B cell (primary cell): ENCODE results near the gene PEX16. TPM values are rescaled to one million over a fixed set of nuclear protein-coding genes. Genes with fewer than 3 reads are reported as not detected.
A peak's percentile ranks its signal among the peaks of the same experiment; 100 is the strongest.

Source experiments
- ATAC-seq: fragments of 200-7000 bp; cut with Tn5 transposase; one replicate; pipeline ENCODE4 v1.10.0; 2021; ENCODE audit warnings: low read depth, mild to moderate bottlenecking, moderate number of reproducible peaks, moderate library complexity
- CTCF ChIA-PET: fragments of 350-600 bp; sonication (Branson Sonifier 250); formaldehyde crosslinking; loops from one replicate; lab custom pipeline; 2021; ENCODE audit warnings: antibody characterized with exemption, inconsistent platforms; lab: Charles Lee
- POLR2A ChIA-PET: fragments of 350-600 bp; sonication (Branson Sonifier 250); formaldehyde crosslinking; loops from one replicate; lab custom pipeline; 2021; ENCODE audit warnings: antibody characterized with exemption; lab: Charles Lee
- DNase-seq: peaks from one replicate; pipeline ENCODE4 v3.0.0; 2013
- H2AFZ ChIP-seq: 2 replicates; pipeline ENCODE4 v1.6.1; 2012; ENCODE audit warnings: mild to moderate bottlenecking, low read depth, low read length; ENCODE audit not compliant: insufficient read depth, poor library complexity, severe bottlenecking
- H3K27ac ChIP-seq, 2 donors: 1 replicate in 1 of 2; 2 replicates in 1 of 2; pipeline ENCODE4 v1.5.1; 2012 to 2013; ENCODE audit warnings: low read length in 2 of 2, mild to moderate bottlenecking in 2 of 2, moderate library complexity in 1 of 2
- H3K27me3 ChIP-seq, 4 experiments: fragments of 200-600 bp in 1 of 4; sonication (generic) in 1 of 4; replicated peaks in 1 of 4; 1 replicate in 2 of 4; 2 replicates in 2 of 4; pipeline versions ENCODE4 v1.6.1 to v1.7.0; 2013 to 2016; ENCODE audit warnings: low read length in 3 of 4, mild to moderate bottlenecking in 2 of 4, mixed read lengths in 1 of 4, moderate library complexity in 1 of 4; ENCODE audit not compliant: insufficient read depth in 4 of 4, control insufficient read depth in 3 of 4; ENCODE audit errors: control extremely low read depth in 1 of 4
- H3K36me3 ChIP-seq, 2 experiments: replicated peaks in 1 of 2; 1 replicate in 1 of 2; 2 replicates in 1 of 2; pipeline versions ENCODE4 v1.6.1 to v1.7.1; 2013; ENCODE audit warnings: low read length in 1 of 2; ENCODE audit not compliant: insufficient read depth in 2 of 2, control insufficient read depth in 1 of 2; ENCODE audit errors: control extremely low read depth in 1 of 2, extremely low read depth in 1 of 2
- H3K4me1 ChIP-seq, 2 donors: fragments of 200-600 bp in 1 of 2; sonication (generic) in 1 of 2; 1 replicate in 1 of 2; 2 replicates in 1 of 2; pipeline versions ENCODE4 v1.5.1 to v1.6.1; 2013 to 2017; ENCODE audit warnings: low read length in 2 of 2; ENCODE audit not compliant: control insufficient read depth in 2 of 2, insufficient read depth in 2 of 2
- H3K4me2 ChIP-seq: replicated peaks from 2 replicates; pipeline ENCODE3; 2012; ENCODE audit warnings: mild to moderate bottlenecking, low read depth, low read length; ENCODE audit not compliant: poor library complexity, severe bottlenecking
- H3K4me3 ChIP-seq, 5 experiments: fragments of 200-600 bp in 1 of 5; sonication (generic) in 1 of 5; 1 replicate in 3 of 5; 2 replicates in 2 of 5; pipeline versions ENCODE4 v1.5.1 to v1.7.0; 2011 to 2016; ENCODE audit warnings: low read length in 4 of 5, mild to moderate bottlenecking in 4 of 5, low read depth in 2 of 5, control low read depth in 1 of 5, moderate library complexity in 1 of 5; ENCODE audit not compliant: insufficient read depth in 1 of 5; ENCODE audit errors: control extremely low read depth in 1 of 5, extremely low read depth in 1 of 5
- H3K79me2 ChIP-seq: fragments of 200-600 bp; sonication (generic); one replicate; pipeline ENCODE4 v1.6.0; 2016; ENCODE audit warnings: low read length; ENCODE audit not compliant: control insufficient read depth, insufficient read depth
- H3K9ac ChIP-seq: fragments of 200-600 bp; sonication (generic); 2 replicates; pipeline ENCODE4 v1.6.1; 2017; ENCODE audit warnings: mild to moderate bottlenecking, low read length, moderate library complexity
- H3K9me3 ChIP-seq, 3 donors: one replicate each; pipeline versions ENCODE4 v1.6.1 to v1.7.1; 2013; ENCODE audit warnings: low read length in 2 of 3; ENCODE audit not compliant: control insufficient read depth in 2 of 3, insufficient read depth in 1 of 3; ENCODE audit errors: control extremely low read depth in 1 of 3
- H4K20me1 ChIP-seq: 2 replicates; pipeline ENCODE4 v1.6.0; 2012; ENCODE audit warnings: mild to moderate bottlenecking, low read length; ENCODE audit not compliant: insufficient read depth, control insufficient read depth, poor library complexity, severe bottlenecking
- H3K27ac Mint-ChIP-seq: one replicate; pipeline ENCODE4 v1.8.0; 2021; ENCODE audit warnings: mixed read lengths
- H3K27me3 Mint-ChIP-seq: one replicate; pipeline ENCODE4 v1.8.0; 2021; ENCODE audit warnings: mixed read lengths
- H3K4me1 Mint-ChIP-seq: one replicate; pipeline ENCODE4 v1.8.0; 2021; ENCODE audit warnings: mixed read lengths
- H3K4me3 Mint-ChIP-seq: one replicate; pipeline ENCODE4 v1.8.0; 2021; ENCODE audit warnings: mixed read lengths
- H3K9me3 Mint-ChIP-seq: one replicate; pipeline ENCODE4 v1.8.0; 2022; ENCODE audit warnings: mixed read lengths; ENCODE audit not compliant: insufficient read depth
- CTCF ChIP-seq: fragments of 200-600 bp; IDR thresholded peaks from one replicate; pipeline ENCODE4 v1.8.0; 2022; ENCODE audit warnings: antibody characterized with exemption, mild to moderate bottlenecking
- EZH2 ChIP-seq: IDR thresholded peaks from 2 replicates; pipeline ENCODE4 v1.6.1; 2012; ENCODE audit warnings: borderline replicate concordance, low read depth, mild to moderate bottlenecking, moderate library complexity, low read length; ENCODE audit not compliant: insufficient read depth, poor library complexity, severe bottlenecking
- WGBS: methylation state at CpG from one replicate; pipeline ENCODE4 v1.1.5; 2013; ENCODE audit warnings: missing lambda C conversion rate; ENCODE audit not compliant: insufficient coverage; 5-methylcytosine and 5-hydroxymethylcytosine counted together
- intact Hi-C: fragments of 100-400 bp; cut with micrococcal nuclease; formaldehyde crosslinking; loops from one replicate; pipeline ENCODE4 v1.10.0; 2022
- polyA plus RNA-seq: library from polyadenylated mRNA; depleted of rRNA; stranded (reverse); fragments of >200 nt; gene quantifications from 2 replicates; pipeline ENCODE4 v1.2.3, GENCODE V29; 2012
- total RNA-seq, 2 donors: library from RNA; stranded (reverse); fragments of 120-200 nt in 1 of 2; gene quantifications; 1 replicate in 1 of 2; 2 replicates in 1 of 2; pipeline versions ENCODE4 v1.2.3 to v1.2.4, GENCODE V29; 2013 to 2022

PEX16 gene
- total and polyA plus RNA-seq, 2 donors (not counting 1 experiment from before 2014, with no cell fraction given) = 89.4 to 107 TPM

GRCh38 chr11:45935349-45936064 lies 17.8 kb upstream of the PEX16 start:
- Histone ChIP-seq H3K79me2 (peaks cover 68% of the 10 kb centered on the region), H3K9me3 (no peaks in the 10 kb centered on the region), H3K9ac (peak overlapping the region; percentile 14), H3K4me3 (peak overlapping the region in 3 of 5 experiments; percentile 5 to 34 (median 15)), H3K27ac (peak overlapping the region; percentile 26 to 92), H3K4me2 (peak overlapping the region; percentile 91), H4K20me1 (peaks cover 17% of the 10 kb centered on the region), H3K27me3 (no peaks in the 10 kb centered on the region), H2AFZ (peak overlapping the region; percentile 17), H3K4me1 (peaks cover 71 to 78% of the 10 kb centered on the region in 2 donors), H3K36me3 (peaks cover 0 to 12% of the 10 kb centered on the region in 2 experiments)
- Mint-ChIP-seq H3K4me3 (peak overlapping the region; percentile 95), H3K9me3 (no peaks in the 10 kb centered on the region), H3K27me3 (no peaks in the 10 kb centered on the region), H3K4me1 (peaks cover 89% of the 10 kb centered on the region), H3K27ac (peak overlapping the region; percentile 92)
- intact Hi-C loops = loop anchor here (10.0 kb wide), 1 partner anchor 1619 kb away; the partner anchor contains the start of gene CELF1
- ATAC-seq (peak; percentile 11), DNase-seq (peak; percentile 61)
- 65% methylated on average over 2 of the region's 8 CpGs for WGBS
- ChIA-PET POLR2A (interaction anchor here (0.6 to 10.9 kb wide), 4 partner anchors 9 to 33 kb away, joined by 3 to 162 read pairs (median 9); partner anchors contain the start of genes LARGE2 and PEX16), CTCF (interaction anchor here (0.7 to 11.4 kb wide), 6 partner anchors 15 to 308 kb away, joined by 3 to 98 read pairs (median 4); partner anchors contain the start of genes LARGE2 and PEX16)
- TF ChIP-seq EZH2 (no peak), CTCF (no peak)
